ENCODE data around the gene NHEJ1.

NHEJ1 gene

DNA sequence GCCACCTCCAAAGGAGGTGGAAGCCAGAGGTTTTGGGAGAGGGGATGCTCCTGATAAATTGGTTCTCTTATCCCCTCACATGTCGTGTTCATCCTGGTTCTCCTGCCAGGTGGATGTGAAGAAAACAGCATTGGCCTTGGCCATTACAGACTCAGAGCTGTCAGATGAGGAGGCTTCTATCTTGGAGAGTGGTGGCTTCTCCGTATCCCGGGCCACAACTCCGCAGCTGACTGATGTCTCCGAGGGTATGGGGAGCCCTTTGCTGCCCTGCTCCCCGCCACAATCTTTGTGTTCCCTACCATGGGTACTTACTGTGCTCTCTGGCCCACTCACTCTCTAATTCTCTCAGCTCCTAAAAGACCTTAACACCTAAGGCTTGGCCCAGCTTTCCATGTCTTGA, 20.9 kb upstream of the NHEJ1 start:
- DNase-seq, result no peak

GRCh38 chr2:219180961-219181360, 20.3 kb upstream of the NHEJ1 start:
- no peak for DNase-seq

- DNase-seq, result no peak
Observed at GRCh38 chr2:219179601-219180465, 19.2 kb upstream of the NHEJ1 start.

DNA sequence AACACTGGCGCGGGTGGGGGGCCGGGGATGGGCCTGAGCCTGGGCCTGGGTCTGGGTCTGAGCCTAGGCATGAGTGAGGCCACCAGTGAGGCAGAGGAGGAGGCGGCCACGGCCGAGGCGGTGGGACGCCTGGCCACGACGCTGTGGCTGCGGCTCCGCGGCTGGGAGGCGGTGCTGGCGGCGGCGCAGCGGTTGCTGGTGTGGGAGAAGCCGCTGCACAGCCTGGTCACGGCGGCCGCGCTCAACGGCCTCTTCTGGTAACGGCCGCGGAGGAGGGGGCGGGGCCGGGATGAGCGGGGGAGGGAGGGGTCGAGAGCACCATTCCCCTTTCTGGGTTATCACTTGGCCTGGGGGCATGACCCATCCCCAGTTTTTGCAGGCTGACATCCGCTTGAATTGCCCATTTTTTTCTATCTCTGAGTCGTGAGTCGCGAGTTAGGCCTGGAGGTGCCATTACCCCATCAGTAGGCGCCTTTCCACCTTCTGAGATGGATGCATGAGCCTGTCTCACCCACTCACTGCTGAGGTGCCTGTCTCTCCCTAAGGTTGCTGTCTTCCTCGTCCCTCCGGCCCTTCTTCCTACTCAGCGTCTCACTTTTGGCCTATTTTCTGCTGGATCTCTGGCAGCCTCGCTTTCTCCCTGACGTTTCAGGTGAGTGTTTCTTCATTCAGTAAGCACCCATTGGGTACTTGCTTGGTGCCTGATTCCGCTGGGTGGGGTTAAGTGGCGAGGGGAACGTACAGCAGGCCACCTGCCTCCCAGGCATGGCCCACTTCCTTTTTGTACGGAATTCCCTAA, 18.0 kb upstream of the NHEJ1 start:
- no peak for DNase-seq

DNA sequence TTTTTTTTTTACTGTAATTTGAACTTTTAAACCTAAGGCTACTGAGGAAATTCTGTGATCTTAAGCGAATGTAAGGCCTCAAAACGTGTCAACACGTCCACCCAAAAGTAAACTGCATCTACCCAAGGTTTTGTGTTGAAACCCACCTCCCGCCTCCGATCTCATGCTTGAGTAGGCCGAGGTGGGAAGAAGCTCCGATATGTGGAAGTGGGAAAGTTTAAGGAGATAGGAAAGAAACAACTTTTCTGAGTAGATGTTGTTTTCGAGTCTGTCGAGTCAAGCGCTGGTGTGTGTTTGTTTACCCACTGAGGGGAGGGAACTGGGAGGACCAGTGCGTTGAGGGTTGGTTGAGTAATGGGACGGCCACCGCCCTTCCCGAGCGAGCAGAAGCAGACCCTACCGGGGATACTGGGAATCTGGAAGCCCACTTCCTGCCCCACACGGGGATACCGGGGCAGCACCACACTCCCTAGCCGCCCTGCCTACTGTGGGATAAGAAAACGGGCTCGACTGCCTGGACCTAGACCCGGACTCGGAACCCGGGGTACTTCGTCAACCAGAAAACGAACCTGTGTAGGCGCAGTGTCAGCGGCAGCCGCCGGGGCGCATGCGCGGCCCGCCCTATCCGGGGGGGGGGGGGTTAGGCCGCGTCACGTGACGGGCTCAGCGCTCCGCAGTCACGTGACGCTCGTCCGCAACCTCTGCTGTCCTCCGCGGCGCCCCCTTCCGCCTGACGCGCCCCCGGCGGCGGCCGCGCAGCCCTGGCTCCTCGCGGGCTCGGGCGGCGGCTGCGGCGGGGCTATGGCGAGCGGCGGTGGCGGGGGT, 17.1 kb upstream of the NHEJ1 start, which contains the start of gene RETREG2:
RETREG2 (plus strand) TSS at position 724 of the 825 bp plus-strand sequence; CDS start at position 802, 78 bp downstream.
- DNase-seq, result peak; percentile 86

- DNase-seq, result peak; percentile 84
Observed at GRCh38 chr2:219176818-219177551, 16.4 kb upstream of the NHEJ1 start, which contains the start of gene CNPPD1. Gene CNPPD1 (minus strand): TSS chr2:219176925. CDS start chr2:219176828, 97 bp downstream.

DNA sequence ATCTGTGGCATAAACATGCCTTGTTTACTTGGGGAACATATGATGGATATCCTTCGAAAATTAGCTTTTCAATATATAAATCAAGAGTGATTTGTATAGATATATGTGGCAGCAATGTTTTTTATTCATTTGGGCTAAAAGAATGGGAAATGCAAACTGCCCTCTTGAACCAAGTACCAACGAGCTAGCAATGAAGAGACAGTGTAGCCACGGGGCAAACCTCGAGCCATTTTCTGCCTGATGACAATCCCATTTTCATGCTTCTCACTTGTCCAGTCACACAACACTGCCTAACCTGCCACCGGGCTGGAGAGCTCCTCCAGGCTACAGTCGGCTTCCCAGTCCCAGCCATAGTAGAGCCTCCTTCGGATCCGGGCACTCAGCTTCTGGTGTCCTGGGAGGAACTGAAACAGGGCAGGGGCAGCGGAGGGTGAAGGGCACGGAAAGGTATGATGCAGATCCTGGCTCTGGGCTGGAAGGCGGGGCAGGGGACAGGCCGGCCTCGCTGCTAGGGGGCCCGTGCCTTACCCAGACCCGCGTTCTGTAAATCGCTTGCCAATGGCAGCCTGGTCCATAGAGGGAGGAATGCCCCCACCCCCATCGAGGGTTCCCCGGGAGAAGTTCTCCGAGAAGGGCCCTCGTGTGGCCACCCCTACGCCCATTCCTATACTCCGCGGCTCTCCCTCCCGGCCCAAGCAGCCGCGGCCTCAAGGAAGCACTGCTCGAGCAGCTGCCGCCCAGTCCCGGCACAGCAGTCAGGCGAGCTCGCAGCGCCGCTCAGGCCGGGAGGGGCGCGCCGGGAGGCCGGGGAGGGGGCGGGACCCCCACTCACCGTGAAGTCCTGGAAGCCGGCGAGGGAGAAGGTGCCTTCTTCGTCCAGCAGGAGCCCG, 15.6 kb upstream of the NHEJ1 start:
- DNase-seq, result peak; percentile 71

DNA sequence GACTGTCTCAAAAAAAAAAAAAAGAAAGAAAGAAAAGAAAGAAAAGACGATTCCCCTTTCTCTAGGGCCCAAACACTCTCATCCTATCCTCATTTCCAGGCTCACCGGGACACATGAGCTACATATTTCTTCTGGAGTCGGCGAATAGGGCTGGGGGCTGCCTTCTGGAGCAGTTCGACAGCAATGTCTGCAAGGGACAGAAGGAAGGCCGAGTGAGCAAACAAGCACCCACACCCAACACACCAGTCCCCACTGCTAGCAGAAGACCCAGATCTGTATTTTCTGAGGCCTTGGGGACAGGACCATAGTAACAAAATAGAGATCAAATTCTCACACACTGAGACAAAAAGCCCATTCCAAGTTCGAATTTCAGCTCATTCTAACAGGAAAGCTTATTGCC, 14.9 kb upstream of the NHEJ1 start:
- no peak for DNase-seq

DNA sequence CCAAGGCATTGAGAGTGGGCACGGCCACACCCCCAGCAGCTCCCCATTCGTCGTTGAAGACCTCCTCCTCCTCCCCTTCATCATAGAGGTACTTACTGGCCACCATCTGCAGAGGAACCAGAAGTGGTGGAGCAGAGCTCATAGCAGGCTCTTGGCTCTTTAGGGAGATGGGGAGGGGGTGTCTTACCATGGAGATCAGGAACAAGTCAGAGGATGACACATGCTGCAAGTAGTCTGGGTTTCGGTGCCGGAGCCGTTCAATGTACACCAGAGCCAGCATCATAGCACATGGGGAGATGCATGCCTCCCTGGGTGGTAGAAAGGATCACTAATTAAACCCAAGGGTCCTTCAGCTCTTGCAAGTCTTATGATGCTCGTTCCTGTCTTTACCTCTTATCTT, 14.2 kb upstream of the NHEJ1 start:
- DNase-seq, result no peak

DNA sequence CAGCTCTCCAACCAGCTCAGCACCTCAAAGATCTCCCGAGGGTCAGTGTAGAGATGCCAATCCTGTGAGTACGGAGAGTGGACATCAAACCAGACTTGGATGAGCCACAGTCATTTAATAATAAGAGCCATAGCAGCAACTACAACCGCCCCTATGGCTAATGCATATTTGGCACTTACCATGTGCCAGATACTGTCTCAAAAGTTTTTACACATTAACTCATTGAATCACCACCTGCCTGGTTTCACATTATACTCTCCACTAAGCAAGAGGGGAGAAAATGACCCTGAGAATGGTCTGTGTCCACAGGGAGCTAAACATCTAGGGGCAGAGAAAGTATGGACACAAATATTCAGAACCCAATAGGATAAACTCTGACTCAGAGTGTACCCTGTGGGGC, 13.5 kb upstream of the NHEJ1 start:
- no peak for DNase-seq

GRCh38 chr2:219173176-219173575, 12.6 kb upstream of the NHEJ1 start:
- no peak for DNase-seq

- no peak for DNase-seq
Observed at GRCh38 chr2:219172231-219173154, 11.9 kb upstream of the NHEJ1 start.

DNA sequence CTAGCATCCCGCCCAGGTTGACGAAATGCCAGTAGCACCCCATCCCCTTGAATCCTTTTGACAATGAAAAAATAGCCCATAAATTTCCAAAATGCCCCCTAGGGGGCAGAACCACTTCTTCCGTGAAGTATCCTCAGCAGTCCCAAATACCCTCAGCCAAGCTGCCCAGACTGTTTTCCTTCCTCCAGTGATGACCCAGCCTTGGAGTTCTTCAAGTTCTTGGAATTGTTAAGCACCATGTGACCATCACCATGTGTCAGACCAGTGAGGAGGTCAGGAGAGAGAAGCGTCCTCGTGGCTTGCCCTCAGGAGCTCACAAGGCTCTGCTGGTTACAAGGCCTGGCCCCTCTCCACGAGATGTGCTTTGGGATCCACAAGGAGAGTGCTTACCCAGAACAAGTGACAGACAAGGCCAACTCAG, 10.6 kb upstream of the NHEJ1 start:
- DNase-seq, result peak; percentile 11

- DNase-seq, result no peak
Observed at GRCh38 chr2:219169930-219170654, 9.5 kb upstream of the NHEJ1 start, which contains the start of gene SLC23A3. Gene SLC23A3 (minus strand): TSS chr2:219170029. CDS start chr2:219169984, 45 bp downstream.

GRCh38 chr2:219168932-219169331, 8.3 kb upstream of the NHEJ1 start:
- no peak for DNase-seq

- DNase-seq, result no peak
Observed at GRCh38 chr2:219168526-219168925, 7.9 kb upstream of the NHEJ1 start.

DNA sequence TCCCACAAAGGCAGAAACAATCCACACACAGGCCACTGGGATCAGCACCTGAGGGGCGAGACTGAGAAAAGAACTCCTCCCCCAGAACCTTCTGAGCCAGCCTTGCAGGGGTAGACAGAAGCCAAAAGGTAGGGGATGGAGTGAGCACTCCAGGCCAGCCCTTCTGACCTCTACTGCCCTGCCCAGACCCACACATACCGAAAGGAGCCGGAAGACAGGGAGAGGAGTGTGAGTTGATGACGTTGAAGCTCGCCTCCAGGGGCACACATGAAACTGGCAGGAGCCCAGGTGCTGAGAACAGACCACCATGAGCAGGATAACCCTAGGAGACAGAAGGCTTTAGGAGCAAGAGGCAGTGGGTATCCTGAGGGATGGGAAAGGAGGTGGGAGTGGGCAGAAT, 7.4 kb upstream of the NHEJ1 start:
- no peak for DNase-seq

GRCh38 chr2:219165058-219165911, 4.7 kb upstream of the NHEJ1 start:
- DNase-seq, result no peak

Data from COR-L47 (cell line).